Small intestine (tissue), 7 donors: ENCODE results near the gene STOX1. TPM values are rescaled to one million over a fixed set of nuclear protein-coding genes. Genes with fewer than 3 reads are reported as not detected.
"Not testable (repeated sequence)": the region's sequence is repeated elsewhere in the genome, so short reads cannot be mapped to it uniquely, and the experiment has no call there.

Source experiments
- DNase-seq, 2 donors: peaks; one replicate each; pipeline versions ENCODE4 v3.0.0 to v3.0.0-alpha.2; 2013
- FAIRE-seq: peaks from 2 replicates; lab custom pipeline; 2012; peaks lifted over from hg19 to GRCh38; lab: Jason Lieb, UNC
- H3K27ac ChIP-seq, 3 donors: one replicate each; pipeline ENCODE4 v1.5.1; 2013; ENCODE audit warnings: low read length in 2 of 3, mild to moderate bottlenecking in 2 of 3, control low read depth in 1 of 3, inconsistent platforms in 1 of 3, low read depth in 1 of 3, moderate library complexity in 1 of 3
- H3K27me3 ChIP-seq, 3 donors: one replicate each; pipeline ENCODE4 v1.6.1; 2013; ENCODE audit warnings: low read length in 3 of 3, inconsistent platforms in 1 of 3; ENCODE audit not compliant: control insufficient read depth in 3 of 3, insufficient read depth in 3 of 3
- H3K36me3 ChIP-seq, 3 donors: one replicate each; pipeline ENCODE4 v1.6.1; 2013; ENCODE audit warnings: low read length in 3 of 3, inconsistent platforms in 1 of 3, low read depth in 1 of 3, mild to moderate bottlenecking in 1 of 3, moderate library complexity in 1 of 3; ENCODE audit not compliant: control insufficient read depth in 3 of 3, insufficient read depth in 2 of 3
- H3K4me1 ChIP-seq, 3 donors: one replicate each; pipeline ENCODE4 v1.6.1; 2013; ENCODE audit warnings: low read length in 2 of 3, inconsistent platforms in 1 of 3, low read depth in 1 of 3, mild to moderate bottlenecking in 1 of 3, moderate library complexity in 1 of 3; ENCODE audit not compliant: control insufficient read depth in 3 of 3, insufficient read depth in 2 of 3
- H3K4me3 ChIP-seq, 3 donors: one replicate each; pipeline ENCODE4 v1.5.1; 2013; ENCODE audit warnings: low read length in 3 of 3, control low read depth in 1 of 3, inconsistent platforms in 1 of 3, low read depth in 1 of 3, mild to moderate bottlenecking in 1 of 3, moderate library complexity in 1 of 3
- H3K9me3 ChIP-seq, 2 donors: one replicate each; pipeline ENCODE4 v1.6.1; 2013; ENCODE audit warnings: low read depth in 1 of 2, low read length in 1 of 2; ENCODE audit not compliant: control insufficient read depth in 2 of 2, insufficient read depth in 1 of 2
- WGBS, 3 donors: extraction: QIAGEN DNeasy Blood & Tissue Kit; methylation state at CpG; one replicate each; pipeline ENCODE4 v1.1.7; 2013; 5-methylcytosine and 5-hydroxymethylcytosine counted together
- polyA plus RNA-seq, 4 donors: library from polyadenylated mRNA; stranded (reverse) in 3 of 4; unstranded in 1 of 4; fragments of 200-250 nt in 3 of 4; fragments of 120-200 nt in 1 of 4; gene quantifications; one replicate each; pipeline versions ENCODE4 v1.2.1 to v1.2.3, GENCODE V29; 2013
- donor health status: healthy with polysubstance abuse.
- donor health status: control.
- donor health status: control.
- donor health status: Bipolar disorder and iron deficiency.
- donor health status: healthy.

STOX1 gene
- polyA plus RNA-seq, 4 donors, result 0.81 to 8.7 (median 2.5) TPM; not detected in 1

GRCh38 chr10:68816796-68817412 is 10.4 kb upstream of the STOX1 start:
- Histone ChIP-seq H3K36me3 (no peaks in the 10 kb centered on the region), H3K27me3 (no peaks in the 10 kb centered on the region), H3K4me3 (no peak overlapping the region), H3K4me1 (no peaks in the 10 kb centered on the region), H3K9me3 (no peaks in the 10 kb centered on the region), H3K27ac (no peak overlapping the region)
- DNase-seq (peak in 1 of 2 donors; percentile 19), FAIRE-seq (no peak)
- WGBS, 3 donors, result 69 to 80% (median 69%) methylated on average over 4 of the region's 4 CpGs

GRCh38 chr10:68820359-68820758 is 7.0 kb upstream of the STOX1 start:
- WGBS, 3 donors, result 86 to 100% (median 95%) methylated on average over 1 of the region's 1 CpG
- not testable (repeated sequence) for H3K4me3 ChIP-seq, H3K9me3 ChIP-seq, H3K36me3 ChIP-seq, H3K27ac ChIP-seq, H3K27me3 ChIP-seq, FAIRE-seq, H3K4me1 ChIP-seq, DNase-seq

GRCh38 chr10:68822626-68823025 is 4.7 kb upstream of the STOX1 start:
- not testable (repeated sequence) for H3K9me3 ChIP-seq, DNase-seq, H3K4me1 ChIP-seq, H3K4me3 ChIP-seq, FAIRE-seq, H3K36me3 ChIP-seq, H3K27ac ChIP-seq, H3K27me3 ChIP-seq
- 87 to 97% (median 89%) methylated on average over 2 of the region's 2 CpGs for WGBS, 3 donors

- H3K27ac ChIP-seq, DNase-seq, FAIRE-seq, H3K9me3 ChIP-seq, H3K27me3 ChIP-seq, H3K4me1 ChIP-seq, H3K36me3 ChIP-seq: not testable (repeated sequence)
- peak overlapping the region in 1 of 3 donors; percentile 46 for H3K4me3 ChIP-seq
- 0 to 10% (median 1%) methylated on average over 2 to 18 of the region's 58 CpGs for WGBS, 3 donors
These were observed 245 bp downstream of the STOX1 start for GRCh38 chr10:68827592-68827959.

DNA sequence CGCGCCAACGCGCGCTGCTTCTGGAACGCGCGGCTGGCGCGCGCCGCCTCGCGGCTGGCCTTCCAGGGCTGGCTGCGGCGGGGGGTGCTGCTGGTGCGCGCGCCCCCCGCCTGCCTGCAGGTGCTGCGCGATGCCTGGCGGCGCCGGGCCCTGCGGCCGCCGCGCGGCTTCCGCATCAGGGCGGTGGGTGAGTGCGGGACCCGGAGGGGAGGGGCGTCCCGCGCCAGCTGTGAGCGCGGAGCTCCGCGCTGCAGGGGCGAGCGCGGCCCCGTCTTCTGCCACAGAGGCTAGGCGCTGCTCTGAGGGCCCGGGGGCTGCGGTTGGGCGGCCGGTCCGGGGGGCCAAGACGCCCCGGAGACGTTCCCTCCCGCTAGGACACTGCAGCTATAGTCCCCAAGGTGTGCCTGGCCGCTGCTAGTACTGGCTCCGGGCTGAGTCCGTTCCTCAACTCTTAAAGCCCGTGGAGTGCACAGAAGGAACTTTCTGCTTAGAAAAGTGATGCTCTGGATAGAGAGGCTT is 811 bp downstream of the STOX1 start:
- 0% methylated on average over 18 to 35 of the region's 59 CpGs for WGBS, 3 donors
- H3K36me3 ChIP-seq, FAIRE-seq, H3K4me1 ChIP-seq, H3K27ac ChIP-seq, H3K27me3 ChIP-seq, H3K9me3 ChIP-seq: not testable (repeated sequence)
- DNase-seq, result peak in 1 of 2 donors; percentile 68
- peak overlapping the region in 2 of 3 donors; percentile 41 to 45 for H3K4me3 ChIP-seq

DNA sequence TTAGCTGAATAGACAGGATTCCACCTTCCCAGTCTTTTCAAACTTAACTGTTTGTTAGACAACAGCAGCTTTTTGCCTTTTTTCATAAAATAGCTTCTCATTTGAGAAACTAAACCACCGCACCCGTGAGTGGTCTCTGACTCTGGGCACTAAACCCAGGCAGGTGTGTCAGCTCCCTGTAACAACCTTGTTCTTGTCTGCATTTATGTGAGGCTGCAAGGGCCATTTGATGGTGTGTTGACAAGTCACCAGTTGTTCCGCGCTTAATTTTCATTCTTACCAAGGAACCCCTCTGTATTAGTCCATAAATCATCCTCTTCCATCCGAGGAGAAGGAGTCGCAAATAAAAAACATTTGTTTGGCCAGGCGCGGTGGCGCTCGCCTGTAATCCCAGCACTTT is 1.5 kb downstream of the STOX1 start:
- DNase-seq (no peak), FAIRE-seq (no peak)
- no peaks in the 10 kb centered on the region for H3K9me3 ChIP-seq
- H3K4me3 ChIP-seq, result no peak overlapping the region
- H3K36me3 ChIP-seq, result no peaks in the 10 kb centered on the region
- H3K27ac ChIP-seq, result no peak overlapping the region
- no peaks in the 10 kb centered on the region for H3K27me3 ChIP-seq
- H3K4me1 ChIP-seq, result peaks cover 0 to 5% (median 0%) of the 10 kb centered on the region in 3 donors
- WGBS, 3 donors, result 83 to 91% (median 89%) methylated on average over 10 of the region's 10 CpGs

- H3K9me3 ChIP-seq, result no peaks in the 10 kb centered on the region
- H3K27ac ChIP-seq, result no peak overlapping the region
- 64 to 75% (median 73%) methylated on average over 6 of the region's 6 CpGs for WGBS, 3 donors
- no peaks in the 10 kb centered on the region for H3K36me3 ChIP-seq
- DNase-seq, result no peak
- H3K4me3 ChIP-seq, result no peak overlapping the region
- no peak for FAIRE-seq
- H3K4me1 ChIP-seq, result peaks cover 0 to 5% (median 0%) of the 10 kb centered on the region in 3 donors
- H3K27me3 ChIP-seq, result no peaks in the 10 kb centered on the region
These were observed 2.2 kb downstream of the STOX1 start for GRCh38 chr10:68829521-68829920.

DNA sequence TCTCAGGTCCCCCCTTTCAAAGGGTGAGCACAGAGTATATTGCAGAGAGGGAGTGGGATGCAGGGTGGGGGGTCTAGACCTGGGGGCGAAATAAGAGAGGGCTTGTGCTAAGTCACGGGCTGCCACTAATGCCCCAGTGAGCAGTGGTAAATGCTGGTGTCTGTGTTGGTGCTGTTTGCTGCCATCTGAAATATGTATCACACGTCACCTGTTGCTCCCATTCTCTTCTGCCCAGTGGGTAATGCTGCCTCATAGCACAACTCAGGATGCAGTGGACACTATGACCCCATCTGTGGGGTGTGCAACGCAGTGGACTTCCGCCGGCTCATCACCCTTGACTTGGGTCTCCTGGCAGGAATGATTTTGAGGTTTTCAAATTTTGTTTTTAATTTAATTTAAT is 2.6 kb downstream of the STOX1 start:
- FAIRE-seq (no peak), DNase-seq (no peak)
- 92 to 95% (median 93%) methylated on average over 6 of the region's 6 CpGs for WGBS, 3 donors
- H3K27ac ChIP-seq, result no peak overlapping the region
- no peaks in the 10 kb centered on the region for H3K36me3 ChIP-seq
- no peaks in the 10 kb centered on the region for H3K27me3 ChIP-seq
- no peaks in the 10 kb centered on the region for H3K9me3 ChIP-seq
- no peak overlapping the region for H3K4me3 ChIP-seq
- H3K4me1 ChIP-seq, result peaks cover 0 to 5% (median 0%) of the 10 kb centered on the region in 3 donors
